Stimulated activated CD8-positive, alpha-beta memory T cell treated with anti-CD3 and anti-CD28 coated beads, Interleukin-15, amount 100 ng/mL, for 24 hours (primary cell): Measurements from ENCODE around the gene ZDHHC11B.
"Not testable (repeated sequence)": the region's sequence is repeated elsewhere in the genome, so short reads cannot be mapped to it uniquely, and the experiment has no call there.

Source experiments
- DNase-seq: peaks from one replicate; pipeline ENCODE4 v3.0.0-alpha.2; 2020; ENCODE audit warnings: low read depth

ZDHHC11B gene

GRCh38 chr5:685262-686171 is 99.0 kb downstream of the ZDHHC11B start:
- no peak for DNase-seq

- no peak for DNase-seq
These were observed 99.7 kb downstream of the ZDHHC11B start for GRCh38 chr5:684751-685216.

- DNase-seq: no peak
These were observed 100.7 kb downstream of the ZDHHC11B start for GRCh38 chr5:683551-684481.

GRCh38 chr5:682651-683358 is 101.7 kb downstream of the ZDHHC11B start:
- DNase-seq: not testable (repeated sequence)

GRCh38 chr5:682216-682615 is 102.3 kb downstream of the ZDHHC11B start:
- not testable (repeated sequence) for DNase-seq

GRCh38 chr5:681317-682191 is 103.0 kb downstream of the ZDHHC11B start:
- DNase-seq: not testable (repeated sequence)

- not testable (repeated sequence) for DNase-seq
These were observed 103.7 kb downstream of the ZDHHC11B start for GRCh38 chr5:680836-681235.

- not testable (repeated sequence) for DNase-seq
These were observed 104.3 kb downstream of the ZDHHC11B start for GRCh38 chr5:680118-680795.

- not testable (repeated sequence) for DNase-seq
These were observed 105.2 kb downstream of the ZDHHC11B start for GRCh38 chr5:679166-679895.

- DNase-seq: not testable (repeated sequence)
These were observed 106.0 kb downstream of the ZDHHC11B start for GRCh38 chr5:678521-678920.

- no peak for DNase-seq
These were observed 107.1 kb downstream of the ZDHHC11B start for GRCh38 chr5:677131-678101.

- DNase-seq: no peak
These were observed 107.8 kb downstream of the ZDHHC11B start for GRCh38 chr5:676699-677076.

- no peak for DNase-seq
These were observed 108.4 kb downstream of the ZDHHC11B start for GRCh38 chr5:675871-676698.

- DNase-seq: no peak
These were observed 109.2 kb downstream of the ZDHHC11B start for GRCh38 chr5:675111-675870.

GRCh38 chr5:674630-675011 is 109.9 kb downstream of the ZDHHC11B start:
- no peak for DNase-seq

GRCh38 chr5:673831-674629 is 110.5 kb downstream of the ZDHHC11B start:
- no peak for DNase-seq
